ENCODE measurements around the gene FBXO4. TPM values are rescaled to one million over a fixed set of nuclear protein-coding genes. Genes with fewer than 3 reads are reported as not detected.

The FBXO4 gene
- total RNA-seq, 6 donors from 2014 or later, result 6.6 to 11.9 (median 8.0) TPM

DNA sequence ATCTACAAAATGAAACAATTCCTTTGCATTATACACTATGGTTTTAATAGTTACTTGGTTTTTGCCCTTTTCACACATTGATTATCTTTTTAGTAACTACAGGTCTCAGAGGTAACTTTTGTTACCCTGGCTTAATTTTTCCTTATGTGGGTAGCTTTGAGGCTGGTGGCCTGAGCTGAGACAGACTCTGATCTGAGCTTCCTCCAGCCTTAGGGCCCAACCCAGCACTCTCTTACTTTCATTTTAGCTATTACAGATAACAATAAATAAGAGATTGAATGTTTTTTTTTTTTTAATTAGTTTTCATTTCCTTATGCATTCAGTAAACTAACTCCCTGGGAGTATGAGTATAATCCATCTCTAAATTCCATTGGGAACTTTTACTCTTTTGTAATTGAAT lies 39.8 kb upstream of the FBXO4 start:
- no peaks in the 10 kb centered on the region for H3K27me3 ChIP-seq
- DNase-seq, result no peak
- H3K4me3 ChIP-seq, result no peak overlapping the region
- no peak overlapping the region for H3K27ac ChIP-seq
- no peak for ATAC-seq (ENCODE audit: low FRiP score in 2 of 2)
- TF ChIP-seq EP300 (IDR thresholded peaks at IDR 0.05) (no peak), POLR2AphosphoS5 (IDR thresholded peaks at IDR 0.05) (no peak), POLR2A (IDR thresholded peaks at IDR 0.05) (no peak)
- TF ChIP-seq, protein P1, sequence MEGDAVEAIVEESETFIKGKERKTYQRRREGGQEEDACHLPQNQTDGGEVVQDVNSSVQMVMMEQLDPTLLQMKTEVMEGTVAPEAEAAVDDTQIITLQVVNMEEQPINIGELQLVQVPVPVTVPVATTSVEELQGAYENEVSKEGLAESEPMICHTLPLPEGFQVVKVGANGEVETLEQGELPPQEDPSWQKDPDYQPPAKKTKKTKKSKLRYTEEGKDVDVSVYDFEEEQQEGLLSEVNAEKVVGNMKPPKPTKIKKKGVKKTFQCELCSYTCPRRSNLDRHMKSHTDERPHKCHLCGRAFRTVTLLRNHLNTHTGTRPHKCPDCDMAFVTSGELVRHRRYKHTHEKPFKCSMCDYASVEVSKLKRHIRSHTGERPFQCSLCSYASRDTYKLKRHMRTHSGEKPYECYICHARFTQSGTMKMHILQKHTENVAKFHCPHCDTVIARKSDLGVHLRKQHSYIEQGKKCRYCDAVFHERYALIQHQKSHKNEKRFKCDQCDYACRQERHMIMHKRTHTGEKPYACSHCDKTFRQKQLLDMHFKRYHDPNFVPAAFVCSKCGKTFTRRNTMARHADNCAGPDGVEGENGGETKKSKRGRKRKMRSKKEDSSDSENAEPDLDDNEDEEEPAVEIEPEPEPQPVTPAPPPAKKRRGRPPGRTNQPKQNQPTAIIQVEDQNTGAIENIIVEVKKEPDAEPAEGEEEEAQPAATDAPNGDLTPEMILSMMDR (IDR thresholded peaks at IDR 0.05), result no peak
- H3K4me1 ChIP-seq, result no peaks in the 10 kb centered on the region
- no peaks in the 10 kb centered on the region for H3K9me3 ChIP-seq
- no peaks in the 10 kb centered on the region for H3K36me3 ChIP-seq

DNA sequence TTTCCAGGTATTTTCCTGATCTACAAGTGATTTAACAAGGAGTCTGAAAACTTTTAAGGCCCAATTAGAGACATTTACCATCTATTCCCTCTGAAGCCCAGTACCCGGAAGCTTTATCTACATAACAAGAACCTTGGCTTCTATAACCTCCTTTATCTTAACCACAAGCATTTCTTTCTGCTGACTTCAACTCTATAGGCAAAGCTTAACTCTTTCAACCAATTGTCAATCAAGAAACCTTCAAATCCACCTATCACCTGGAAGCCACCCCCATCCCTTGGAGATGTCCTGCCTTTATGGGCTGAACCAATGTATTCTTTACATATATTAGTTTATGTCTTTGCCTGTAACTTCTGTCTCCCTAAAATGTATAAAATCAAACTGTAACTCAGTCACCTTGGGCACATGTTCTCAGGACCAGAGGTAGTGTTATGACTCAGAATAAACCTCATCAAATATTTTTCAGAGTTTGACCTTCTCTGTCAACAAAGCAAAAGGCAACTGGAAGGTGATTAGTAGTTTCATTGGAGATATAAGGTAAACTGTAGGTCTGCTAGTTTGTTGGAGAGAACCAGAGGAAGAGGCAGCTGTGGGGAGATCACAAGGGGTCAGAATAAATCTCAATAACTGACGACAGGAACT lies 33.9 kb upstream of the FBXO4 start:
- Histone ChIP-seq H3K27ac (no peak overlapping the region), H3K36me3 (no peaks in the 10 kb centered on the region), H3K4me3 (no peak overlapping the region), H3K9me3 (no peaks in the 10 kb centered on the region), H3K4me1 (no peaks in the 10 kb centered on the region), H3K27me3 (no peaks in the 10 kb centered on the region)
- TF ChIP-seq EP300 (IDR thresholded peaks at IDR 0.05) (no peak), POLR2AphosphoS5 (IDR thresholded peaks at IDR 0.05) (no peak), POLR2A (IDR thresholded peaks at IDR 0.05) (no peak)
- TF ChIP-seq, protein P1 (IDR thresholded peaks at IDR 0.05), result no peak
- ATAC-seq (ENCODE audit: low FRiP score in 2 of 2), result no peak
- no peak for DNase-seq
- 64 to 75% methylated on average over 2 of the region's 2 CpGs for WGBS, 2 donors

DNA sequence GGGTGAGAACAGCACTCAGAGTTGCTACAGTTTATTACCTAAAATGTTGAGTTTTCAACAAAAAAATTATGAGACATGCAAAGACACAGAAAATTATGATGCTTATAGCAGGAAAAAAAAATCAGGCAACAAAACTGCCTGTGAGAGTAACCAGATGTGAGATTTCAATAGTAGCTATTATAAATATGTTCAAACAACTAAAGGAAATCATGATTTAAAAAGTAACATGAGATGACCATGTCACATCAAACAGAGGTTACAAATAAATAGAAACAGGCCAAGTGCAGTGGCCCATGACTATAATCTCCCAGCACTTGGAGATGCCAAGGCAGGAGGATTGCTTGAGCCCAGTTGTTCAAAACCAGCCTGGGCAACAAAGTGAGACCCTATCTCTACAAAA lies 33.0 kb upstream of the FBXO4 start:
- DNase-seq (no peak), ATAC-seq (ENCODE audit: low FRiP score in 2 of 2) (no peak)
- H3K27ac ChIP-seq, result no peak overlapping the region
- H3K4me3 ChIP-seq, result no peak overlapping the region
- no peaks in the 10 kb centered on the region for H3K27me3 ChIP-seq
- H3K9me3 ChIP-seq, result no peaks in the 10 kb centered on the region
- no peaks in the 10 kb centered on the region for H3K4me1 ChIP-seq
- no peaks in the 10 kb centered on the region for H3K36me3 ChIP-seq
- TF ChIP-seq POLR2AphosphoS5 (IDR thresholded peaks at IDR 0.05) (no peak), POLR2A (IDR thresholded peaks at IDR 0.05) (no peak), EP300 (IDR thresholded peaks at IDR 0.05) (no peak)
- TF ChIP-seq, protein P1 (IDR thresholded peaks at IDR 0.05), result no peak

DNA sequence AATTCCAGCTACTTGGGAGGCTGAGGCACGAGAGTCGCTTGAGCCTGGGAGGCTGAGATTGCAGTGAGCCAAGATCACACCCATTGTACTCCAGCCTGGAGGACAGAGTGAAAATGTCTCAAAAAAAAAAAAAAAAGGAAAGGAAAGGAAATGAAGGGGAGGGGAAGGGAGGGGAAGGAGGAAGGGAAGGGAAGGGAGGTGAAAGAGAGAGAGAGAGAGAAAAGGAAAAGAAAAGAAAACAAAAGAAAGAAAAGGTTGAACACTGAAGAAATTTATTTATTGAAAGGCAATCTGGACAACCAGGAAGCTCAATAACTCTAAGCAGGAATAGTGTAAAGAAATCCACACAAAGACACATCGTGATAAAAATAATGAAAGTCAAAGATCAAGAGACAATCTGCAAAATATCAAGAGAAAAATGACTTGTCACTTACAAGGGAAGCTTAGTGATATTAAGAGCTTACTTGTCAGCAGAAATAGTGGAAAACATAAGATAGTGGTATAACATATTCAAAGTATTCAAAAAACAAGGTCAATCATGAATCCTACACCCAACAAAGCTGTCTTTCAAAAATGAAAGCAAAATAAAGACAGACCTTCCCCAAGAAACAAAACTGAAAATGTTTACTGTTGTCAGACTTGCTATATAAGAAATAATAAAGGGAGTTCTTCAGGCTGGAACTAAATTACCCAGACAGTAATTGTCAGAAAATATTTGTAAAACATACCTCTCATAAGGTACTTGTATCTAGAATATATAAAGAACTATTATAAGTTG lies 31.8 kb upstream of the FBXO4 start:
- H3K27ac ChIP-seq, result no peak overlapping the region
- no peaks in the 10 kb centered on the region for H3K4me1 ChIP-seq
- DNase-seq (no peak), ATAC-seq (ENCODE audit: low FRiP score in 2 of 2) (no peak)
- TF ChIP-seq POLR2A (IDR thresholded peaks at IDR 0.05), result no peak
- no peak for TF ChIP-seq EP300 (IDR thresholded peaks at IDR 0.05)
- TF ChIP-seq, protein P1 (IDR thresholded peaks at IDR 0.05), result no peak
- no peak for TF ChIP-seq POLR2AphosphoS5 (IDR thresholded peaks at IDR 0.05)
- no peak overlapping the region for H3K4me3 ChIP-seq
- no peaks in the 10 kb centered on the region for H3K36me3 ChIP-seq
- 76 to 88% methylated on average over 3 of the region's 3 CpGs for WGBS, 2 donors
- H3K27me3 ChIP-seq, result no peaks in the 10 kb centered on the region
- no peaks in the 10 kb centered on the region for H3K9me3 ChIP-seq

DNA sequence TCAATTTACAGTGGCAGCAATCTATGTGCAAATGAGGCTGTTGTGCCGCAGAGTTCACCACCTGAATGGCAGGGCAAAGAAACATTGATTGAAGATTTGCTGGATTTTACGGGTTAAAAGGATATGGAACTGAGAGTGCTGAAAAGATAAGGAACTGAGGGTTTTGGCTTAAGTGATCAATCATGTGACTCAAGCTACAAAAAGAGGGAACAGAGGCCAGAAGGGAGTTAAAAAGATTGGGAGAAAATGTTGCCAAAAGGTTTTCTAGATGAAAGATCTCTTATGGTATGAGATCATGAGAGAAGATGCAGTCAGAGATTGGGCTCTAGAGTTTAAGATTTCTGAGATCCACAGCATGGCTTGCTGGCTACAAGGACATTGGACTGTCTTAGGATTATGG lies 28.9 kb upstream of the FBXO4 start:
- H3K9me3 ChIP-seq, result no peaks in the 10 kb centered on the region
- no peak for DNase-seq
- no peak for TF ChIP-seq POLR2AphosphoS5 (IDR thresholded peaks at IDR 0.05)
- TF ChIP-seq EP300 (IDR thresholded peaks at IDR 0.05), result no peak
- TF ChIP-seq, protein P1 (IDR thresholded peaks at IDR 0.05), result no peak
- no peak for TF ChIP-seq POLR2A (IDR thresholded peaks at IDR 0.05)
- no peaks in the 10 kb centered on the region for H3K36me3 ChIP-seq
- no peaks in the 10 kb centered on the region for H3K4me1 ChIP-seq
- H3K27ac ChIP-seq, result no peak overlapping the region
- 21 to 23% methylated on average over 2 of the region's 2 CpGs for WGBS, 2 donors
- no peaks in the 10 kb centered on the region for H3K27me3 ChIP-seq
- no peak for ATAC-seq (ENCODE audit: low FRiP score in 2 of 2)
- no peak overlapping the region for H3K4me3 ChIP-seq
